Osteocyte (in vitro differentiated cells): ENCODE measurements around the gene GJB5. TPM values are rescaled to one million over a fixed set of nuclear protein-coding genes. Genes with fewer than 3 reads are reported as not detected.

Experiments used
- DNase-seq: peaks from one replicate; pipeline ENCODE4 v3.0.0; 2021; ENCODE audit warnings: mixed read lengths; ENCODE audit not compliant: unreplicated experiment; ENCODE audit errors: extremely low spot score
- H3K27ac Mint-ChIP-seq: one replicate; pipeline ENCODE4 v1.8.0; 2021; ENCODE audit warnings: mild to moderate bottlenecking, mixed read lengths; ENCODE audit not compliant: unreplicated experiment
- H3K27me3 Mint-ChIP-seq: one replicate; pipeline ENCODE4 v1.8.0; 2021; ENCODE audit warnings: mixed read lengths; ENCODE audit not compliant: unreplicated experiment
- H3K36me3 Mint-ChIP-seq: one replicate; pipeline ENCODE4 v1.8.0; 2021; ENCODE audit warnings: mixed read lengths; ENCODE audit not compliant: unreplicated experiment
- H3K4me1 Mint-ChIP-seq: one replicate; pipeline ENCODE4 v1.8.0; 2021; ENCODE audit warnings: mixed read lengths; ENCODE audit not compliant: unreplicated experiment
- H3K4me3 Mint-ChIP-seq: one replicate; pipeline ENCODE4 v1.8.0; 2021; ENCODE audit warnings: mild to moderate bottlenecking, moderate library complexity, mixed read lengths; ENCODE audit not compliant: unreplicated experiment
- H3K9me3 Mint-ChIP-seq: one replicate; pipeline ENCODE4 v1.8.0; 2021; ENCODE audit warnings: mixed read lengths; ENCODE audit not compliant: unreplicated experiment
- CTCF ChIP-seq: fragments of 200-600 bp; sonication (generic); IDR thresholded peaks from 2 replicates; pipeline ENCODE4 v1.5.0; 2021; ENCODE audit warnings: antibody characterized with exemption, mild to moderate bottlenecking, moderate library complexity
- total RNA-seq: library from RNA; stranded (reverse); gene quantifications from 2 replicates; pipeline ENCODE4 v1.2.1, GENCODE V29; 2021

Gene GJB5
- total RNA-seq, 1 donor from 2014 or later = not detected

GRCh38 chr1:34747638-34747941 is 7.3 kb upstream of the GJB5 start:
- Mint-ChIP-seq H3K27me3 (peaks cover 6% of the 10 kb centered on the region), H3K9me3 (no peaks in the 10 kb centered on the region), H3K4me3 (no peak overlapping the region), H3K27ac (no peak overlapping the region), H3K4me1 (no peaks in the 10 kb centered on the region), H3K36me3 (no peaks in the 10 kb centered on the region)
- no peak for TF ChIP-seq CTCF
- no peak for DNase-seq

- peaks cover 6% of the 10 kb centered on the region for H3K27me3 Mint-ChIP-seq
- no peak for TF ChIP-seq CTCF
- peaks cover 5% of the 10 kb centered on the region for H3K9me3 Mint-ChIP-seq
- H3K27ac Mint-ChIP-seq = no peak overlapping the region
- no peaks in the 10 kb centered on the region for H3K4me1 Mint-ChIP-seq
- no peak overlapping the region for H3K4me3 Mint-ChIP-seq
- no peak for DNase-seq
- no peaks in the 10 kb centered on the region for H3K36me3 Mint-ChIP-seq
These were observed 4.9 kb upstream of the GJB5 start for GRCh38 chr1:34749992-34750391.

GRCh38 chr1:34750610-34751009 is 4.2 kb upstream of the GJB5 start:
- TF ChIP-seq CTCF = no peak
- Mint-ChIP-seq H3K27me3 (peaks cover 6% of the 10 kb centered on the region), H3K9me3 (peaks cover 5% of the 10 kb centered on the region), H3K4me1 (no peaks in the 10 kb centered on the region), H3K36me3 (no peaks in the 10 kb centered on the region), H3K4me3 (no peak overlapping the region), H3K27ac (no peak overlapping the region)
- DNase-seq = no peak

GRCh38 chr1:34753163-34753562 is 1.7 kb upstream of the GJB5 start:
- Mint-ChIP-seq H3K9me3 (peaks cover 5% of the 10 kb centered on the region), H3K4me1 (no peaks in the 10 kb centered on the region), H3K4me3 (no peak overlapping the region), H3K27ac (no peak overlapping the region), H3K36me3 (no peaks in the 10 kb centered on the region), H3K27me3 (peaks cover 4% of the 10 kb centered on the region)
- no peak for TF ChIP-seq CTCF
- DNase-seq = no peak

GRCh38 chr1:34755961-34756360 is 1.1 kb downstream of the GJB5 start:
- Mint-ChIP-seq H3K9me3 (peaks cover 5% of the 10 kb centered on the region), H3K36me3 (no peaks in the 10 kb centered on the region), H3K4me1 (no peaks in the 10 kb centered on the region), H3K27me3 (no peaks in the 10 kb centered on the region), H3K4me3 (no peak overlapping the region), H3K27ac (no peak overlapping the region)
- TF ChIP-seq CTCF = no peak
- no peak for DNase-seq
